OCI-LY7 (cell line): Measurements from ENCODE around the gene PDXK. TPM values are rescaled to one million over a fixed set of nuclear protein-coding genes. Genes with fewer than 3 reads are reported as not detected.

Experiments
- BruUV-seq: library from RNA; stranded (reverse); fragments of 400-500 nt; replicated peaks from 2 replicates; lab custom pipeline; 2021; lab: Mats Ljungman, UMichigan
- CTCF ChIA-PET: fragments of 300-600 bp; sonication (Branson Sonifier 250); formaldehyde crosslinking; loops from one replicate; lab custom pipeline; 2022; ENCODE audit warnings: antibody characterized with exemption; ENCODE audit not compliant: unreplicated experiment; lab: Charles Lee
- POLR2A ChIA-PET: fragments of 300-600 bp; sonication (Branson Sonifier 250); formaldehyde crosslinking; loops from one replicate; lab custom pipeline; 2022; ENCODE audit warnings: antibody characterized with exemption; lab: Charles Lee
- DNase-seq: peaks from one replicate; pipeline ENCODE4 v3.0.0-alpha.2; 2015; ENCODE audit warnings: low spot score
- H2AFZ ChIP-seq: fragments of 200-600 bp; sonication (generic), shearing (Covaris generic); 2 replicates; pipeline ENCODE4 v1.6.1; 2014; ENCODE audit warnings: mild to moderate bottlenecking, antibody characterized with exemption, low read length, moderate library complexity
- H3K27ac ChIP-seq: fragments of 200-600 bp; sonication (generic); 2 replicates; pipeline ENCODE4 v1.5.1; 2014; ENCODE audit warnings: mixed run types, low read depth, mild to moderate bottlenecking, moderate library complexity, low read length, inconsistent platforms; ENCODE audit not compliant: poor library complexity, severe bottlenecking
- H3K36me3 ChIP-seq: fragments of 200-600 bp; sonication (generic); 2 replicates; pipeline ENCODE4 v1.6.1; 2014; ENCODE audit warnings: mild to moderate bottlenecking, antibody characterized with exemption, low read length, moderate library complexity, mixed read lengths; ENCODE audit not compliant: insufficient read depth
- H3K4me1 ChIP-seq: fragments of 200-600 bp; sonication (generic); 2 replicates; pipeline ENCODE4 v1.5.1; 2014; ENCODE audit warnings: mild to moderate bottlenecking, low read length; ENCODE audit not compliant: insufficient read depth, poor library complexity, severe bottlenecking
- H3K4me2 ChIP-seq: fragments of 200-600 bp; sonication (generic); 2 replicates; pipeline ENCODE4 v1.6.1; 2014; ENCODE audit warnings: mild to moderate bottlenecking, low read length
- H3K4me3 ChIP-seq: fragments of 200-600 bp; sonication (generic); 2 replicates; pipeline ENCODE4 v1.5.1; 2014; ENCODE audit warnings: mild to moderate bottlenecking, low read depth, low read length; ENCODE audit not compliant: poor library complexity, severe bottlenecking
- H3K79me2 ChIP-seq: fragments of 200-600 bp; sonication (generic); 2 replicates; pipeline ENCODE4 v1.6.1; 2016; ENCODE audit warnings: low read depth, mild to moderate bottlenecking, low read length, moderate library complexity, mixed read lengths; ENCODE audit not compliant: insufficient read depth
- H3K9me2 ChIP-seq: fragments of 200-600 bp; sonication (generic); 2 replicates; pipeline ENCODE4 v1.6.1; 2016; ENCODE audit warnings: mild to moderate bottlenecking, low read length, mixed read lengths; ENCODE audit not compliant: insufficient read depth
- H3K9me3 ChIP-seq: fragments of 200-600 bp; sonication (generic); 2 replicates; pipeline ENCODE4 v1.6.1; 2014; ENCODE audit warnings: mild to moderate bottlenecking, mixed run types, low read length, mixed read lengths
- H4K20me1 ChIP-seq: fragments of 200-600 bp; sonication (generic); 2 replicates; pipeline ENCODE4 v1.6.1; 2014; ENCODE audit warnings: mild to moderate bottlenecking, antibody characterized with exemption, low read length, moderate library complexity, mixed read lengths; ENCODE audit not compliant: insufficient read depth
- CTCF ChIP-seq: fragments of 200-600 bp; sonication (generic); conservative IDR thresholded peaks from 2 replicates; pipeline ENCODE4 v1.5.1; 2014; ENCODE audit warnings: mild to moderate bottlenecking, antibody characterized with exemption, low read length, moderate library complexity, mixed read lengths
- EZH2phosphoT487 ChIP-seq: fragments of 200-600 bp; sonication (generic); IDR thresholded peaks from 2 replicates; pipeline ENCODE4 v1.6.1; 2018; ENCODE audit warnings: low read depth, borderline replicate concordance, mild to moderate bottlenecking, mixed run types, antibody characterized with exemption, low read length, moderate library complexity, mixed read lengths
- intact Hi-C: fragments of 100-400 bp; cut with micrococcal nuclease; formaldehyde crosslinking; loops from one replicate; pipeline ENCODE4 v1.10.0; 2022; ENCODE audit not compliant: unreplicated experiment
- total RNA-seq, 2 experiments: library from RNA; depleted of rRNA in 1 of 2; stranded (reverse); fragments of >200 nt in 1 of 2; shearing (Covaris generic) in 1 of 2; gene quantifications; 2 replicates each; pipeline ENCODE4 v1.2.3, GENCODE V29; 2014 to 2022

The PDXK gene
- total RNA-seq, 2 experiments from 2014 or later, result 32.8 to 67.0 TPM

- CTCF ChIA-PET, result no interaction called here
- Histone ChIP-seq H3K79me2 (no peaks in the 10 kb centered on the region), H3K4me3 (no peak overlapping the region), H2AFZ (no peak overlapping the region), H3K4me1 (no peaks in the 10 kb centered on the region), H3K9me2 (no peaks in the 10 kb centered on the region), H4K20me1 (no peaks in the 10 kb centered on the region), H3K4me2 (no peak overlapping the region), H3K36me3 (no peaks in the 10 kb centered on the region), H3K27ac (no peak overlapping the region), H3K9me3 (no peaks in the 10 kb centered on the region)
- BruUV-seq, result no TSS peak
- POLR2A ChIA-PET, result no interaction called here
- TF ChIP-seq CTCF, result no peak
- intact Hi-C loops, result no loop called here
- DNase-seq, result no peak
Measured at GRCh38 chr21:43762303-43763128, 43.6 kb downstream of the PDXK start.

DNA sequence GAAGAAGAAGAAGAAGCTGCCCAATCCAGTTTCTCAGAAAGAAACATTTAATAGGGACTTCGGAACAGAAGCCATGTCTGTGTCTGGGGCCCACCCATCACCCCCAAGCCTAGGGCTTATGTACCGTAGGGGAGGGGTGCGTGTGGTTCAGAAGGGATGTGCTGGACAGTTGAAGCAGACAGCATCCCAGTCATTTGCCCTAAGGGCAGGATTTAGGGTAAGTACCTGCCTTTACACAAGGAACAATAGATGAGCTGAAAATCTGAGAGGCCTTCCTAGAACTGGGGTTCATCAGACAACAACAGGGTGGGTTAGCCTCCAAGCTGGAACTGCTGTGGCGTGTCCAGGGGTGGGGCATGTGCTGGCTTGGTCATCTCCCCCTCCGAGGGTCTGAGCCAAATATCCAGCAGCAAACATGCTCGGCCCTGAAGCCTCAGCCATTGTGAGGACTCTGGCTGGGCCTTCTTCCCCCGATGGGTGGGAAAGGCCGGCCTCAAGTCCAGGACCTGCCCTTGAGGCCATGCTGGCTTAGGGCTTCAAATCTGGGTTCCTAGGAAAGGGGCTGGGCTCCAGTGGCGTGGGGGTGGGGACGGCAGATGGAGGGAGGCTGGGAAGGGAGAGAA is 45.1 kb downstream of the PDXK start:
- Histone ChIP-seq H3K4me3 (no peak overlapping the region), H4K20me1 (no peaks in the 10 kb centered on the region), H3K9me3 (no peaks in the 10 kb centered on the region), H2AFZ (no peak overlapping the region), H3K27ac (no peak overlapping the region), H3K4me2 (no peak overlapping the region), H3K9me2 (no peaks in the 10 kb centered on the region), H3K36me3 (no peaks in the 10 kb centered on the region), H3K79me2 (no peaks in the 10 kb centered on the region), H3K4me1 (no peaks in the 10 kb centered on the region)
- intact Hi-C loops, result no loop called here
- ChIA-PET CTCF (interaction anchor here (0.5 to 0.6 kb wide), 2 partner anchors 27 to 187 kb away, joined by 3 to 4 read pairs; no protein-coding TSS in a partner anchor), POLR2A (no interaction called here)
- no peak for TF ChIP-seq EZH2phosphoT487
- no peak for TF ChIP-seq CTCF
- no peak for DNase-seq
- no TSS peak for BruUV-seq
